ENCODE measurements around the gene ANKRD39.

GRCh38 chr2:96899413-96899741, 41.6 kb upstream of the ANKRD39 start:
- TF ChIP-seq POLR2AphosphoS5 (IDR thresholded peaks at IDR 0.05): no peak
- TF ChIP-seq CTCF (IDR thresholded peaks at IDR 0.05): no peak
